ENCODE results near the gene RNF133.

DNA sequence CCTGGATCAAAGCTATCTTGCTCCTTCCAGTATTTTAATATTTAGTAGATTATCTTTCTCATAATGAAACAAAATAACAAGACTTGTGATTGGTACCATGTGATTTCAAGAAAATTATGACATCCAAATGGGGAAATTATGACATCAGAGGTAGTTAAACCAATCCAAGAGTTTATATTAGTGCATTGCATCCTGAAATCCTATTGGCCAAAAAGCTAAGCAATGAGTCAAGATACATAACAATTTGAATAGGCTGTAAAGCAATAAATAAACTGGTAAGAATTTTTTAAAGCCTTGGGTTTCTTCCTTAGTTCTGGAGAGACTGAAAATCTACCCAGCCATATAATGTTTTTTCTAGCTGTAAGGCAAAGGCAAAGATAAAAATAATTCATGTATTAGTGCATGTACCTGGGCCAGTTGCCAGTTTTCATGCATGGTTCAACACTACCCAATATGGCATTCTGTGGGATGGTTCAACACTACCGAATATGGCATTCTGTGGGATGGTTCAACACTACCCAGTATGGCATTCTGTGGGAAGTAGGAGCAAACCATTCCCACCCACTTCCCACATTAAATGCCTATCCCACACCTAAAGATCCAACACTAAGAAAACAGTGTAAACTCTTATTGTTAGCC, 4.1 kb upstream of the RNF133 start, which contains the start of gene RNF148:
- TF ChIP-seq EZH2 (optimal IDR thresholded peaks at IDR 0.05; ENCODE audit: low read depth, low read length), result no peak
- no peak for TF ChIP-seq CTCF (IDR thresholded peaks at IDR 0.05; ENCODE audit: low read length)
- TF ChIP-seq EZH2phosphoT487 (IDR thresholded peaks at IDR 0.05; ENCODE audit: low read length), result no peak
